Osteoblast (primary cell): ENCODE measurements around the gene MACF1. TPM values are rescaled to one million over a fixed set of nuclear protein-coding genes. Genes with fewer than 3 reads are reported as not detected.

Experiments
- DNase-seq: peaks from one replicate; pipeline ENCODE4 v3.0.0; 2011; ENCODE audit warnings: low spot score, mixed read lengths; ENCODE audit not compliant: insufficient read length; ENCODE audit errors: missing footprints
- H2AFZ ChIP-seq: 2 replicates; pipeline ENCODE4 v1.6.0; 2011; ENCODE audit warnings: mild to moderate bottlenecking, low read length
- H3K27ac ChIP-seq: 2 replicates; pipeline ENCODE4 v1.5.1; 2011; ENCODE audit warnings: mild to moderate bottlenecking, low read depth, low read length, moderate library complexity
- H3K27me3 ChIP-seq: 2 replicates; pipeline ENCODE4 v1.6.0; 2012; ENCODE audit warnings: mild to moderate bottlenecking, control low read depth, inconsistent platforms, low read length, moderate library complexity; ENCODE audit not compliant: insufficient read depth
- H3K36me3 ChIP-seq: 2 replicates; pipeline ENCODE4 v1.5.1; 2011; ENCODE audit warnings: mild to moderate bottlenecking, low read length, control low read depth, moderate library complexity; ENCODE audit not compliant: insufficient read depth
- H3K4me1 ChIP-seq: 2 replicates; pipeline ENCODE4 v1.5.1; 2011; ENCODE audit warnings: mild to moderate bottlenecking, low read length, control low read depth, moderate library complexity; ENCODE audit not compliant: insufficient read depth
- H3K4me2 ChIP-seq: 2 replicates; pipeline ENCODE4 v1.6.0; 2011; ENCODE audit warnings: mild to moderate bottlenecking, low read length; ENCODE audit not compliant: insufficient read depth
- H3K4me3 ChIP-seq: fragments of 200-600 bp; sonication (generic); 3 replicates; pipeline ENCODE4 v1.5.1; 2012; ENCODE audit warnings: mild to moderate bottlenecking, low read length, inconsistent platforms; ENCODE audit not compliant: insufficient read depth
- H3K79me2 ChIP-seq: 2 replicates; pipeline ENCODE4 v1.6.0; 2012; ENCODE audit warnings: mild to moderate bottlenecking, low read length, control low read depth, inconsistent platforms; ENCODE audit not compliant: insufficient read depth
- H3K9me3 ChIP-seq: 2 replicates; pipeline ENCODE4 v1.5.1; 2011; ENCODE audit warnings: low read depth, low read length, control low read depth
- H4K20me1 ChIP-seq: 2 replicates; pipeline ENCODE4 v1.6.0; 2012; ENCODE audit warnings: mild to moderate bottlenecking, low read length, control low read depth; ENCODE audit not compliant: insufficient read depth
- CTCF ChIP-seq: IDR thresholded peaks from 2 replicates; pipeline ENCODE4 v1.5.1; 2011; ENCODE audit warnings: mild to moderate bottlenecking, low read depth, low read length, moderate library complexity; ENCODE audit errors: extremely low read depth
- total RNA-seq: library from RNA; depleted of rRNA; stranded (reverse); fragments of >200 nt; gene quantifications from 2 replicates; pipeline ENCODE4 v1.2.3, GENCODE V29; 2012

Gene MACF1
- total RNA-seq, 1 donor, result 424 TPM

- H3K4me2 ChIP-seq, result no peak overlapping the region
Observed at GRCh38 chr1:39168301-39169080, 36.0 kb upstream of the MACF1 start.

DNA sequence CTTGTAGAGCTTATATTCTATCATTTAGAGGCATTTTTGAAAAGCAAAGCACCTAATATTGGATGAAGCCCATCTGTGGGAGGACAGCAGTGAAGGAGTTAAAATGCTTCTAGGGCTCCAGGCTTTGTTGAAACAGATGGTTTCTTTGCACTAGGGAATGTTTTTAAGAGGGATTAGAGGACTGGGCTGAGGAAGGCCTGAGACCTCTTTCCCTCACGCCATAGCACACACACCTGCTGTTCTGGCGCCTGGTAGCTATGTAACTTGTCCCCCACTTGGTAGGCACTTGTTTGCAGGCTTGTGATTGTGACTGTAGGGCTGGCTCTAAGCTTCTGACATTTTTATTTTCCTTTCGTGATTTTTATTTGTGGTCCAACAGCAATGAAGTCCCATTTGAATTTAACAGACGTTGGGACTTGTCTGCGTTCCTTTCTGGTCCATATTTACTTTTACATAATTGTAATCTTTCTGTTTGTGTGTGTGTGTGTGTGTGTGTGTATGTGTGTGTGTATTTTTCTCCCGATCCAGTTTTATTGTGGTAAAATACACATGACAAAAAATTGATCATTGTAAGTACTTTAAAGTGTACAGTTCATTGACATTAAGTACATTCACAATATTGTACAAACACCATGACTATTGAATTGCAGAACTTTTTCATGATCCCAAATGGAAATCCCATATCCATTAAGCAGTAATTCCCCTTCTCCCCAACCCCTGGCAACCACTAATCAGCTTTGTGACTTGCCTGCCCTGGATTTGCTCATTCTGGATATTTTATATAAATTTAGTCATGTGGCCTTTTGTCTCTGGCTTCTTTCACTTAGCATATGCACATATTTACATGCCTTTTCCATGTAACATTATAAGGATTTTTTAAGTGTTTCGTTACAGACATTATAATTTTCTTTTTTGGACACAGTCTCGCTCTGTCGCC lies 33.5 kb upstream of the MACF1 start:
- H3K4me3 ChIP-seq, result no peak overlapping the region
- no peak overlapping the region for H3K27ac ChIP-seq
- peaks cover 77% of the 10 kb centered on the region for H3K79me2 ChIP-seq
- TF ChIP-seq CTCF, result no peak
- no peaks in the 10 kb centered on the region for H3K36me3 ChIP-seq
- H3K4me2 ChIP-seq, result no peak overlapping the region
- H4K20me1 ChIP-seq, result peaks cover 19% of the 10 kb centered on the region
- H3K4me1 ChIP-seq, result peaks cover 33% of the 10 kb centered on the region
- DNase-seq, result no peak
- H2AFZ ChIP-seq, result no peak overlapping the region
- H3K27me3 ChIP-seq, result no peaks in the 10 kb centered on the region
- H3K9me3 ChIP-seq, result no peaks in the 10 kb centered on the region

More at GRCh38 chr1:39168301-39169080, 36.0 kb upstream of the MACF1 start:
- Histone ChIP-seq H4K20me1 (peaks cover 23% of the 10 kb centered on the region), H3K9me3 (no peaks in the 10 kb centered on the region), H3K27me3 (no peaks in the 10 kb centered on the region), H2AFZ (no peak overlapping the region), H3K79me2 (peaks cover 83% of the 10 kb centered on the region), H3K4me1 (peaks cover 34% of the 10 kb centered on the region), H3K4me3 (no peak overlapping the region), H3K27ac (no peak overlapping the region), H3K36me3 (no peaks in the 10 kb centered on the region)
- no peak for DNase-seq
- TF ChIP-seq CTCF, result no peak

DNA sequence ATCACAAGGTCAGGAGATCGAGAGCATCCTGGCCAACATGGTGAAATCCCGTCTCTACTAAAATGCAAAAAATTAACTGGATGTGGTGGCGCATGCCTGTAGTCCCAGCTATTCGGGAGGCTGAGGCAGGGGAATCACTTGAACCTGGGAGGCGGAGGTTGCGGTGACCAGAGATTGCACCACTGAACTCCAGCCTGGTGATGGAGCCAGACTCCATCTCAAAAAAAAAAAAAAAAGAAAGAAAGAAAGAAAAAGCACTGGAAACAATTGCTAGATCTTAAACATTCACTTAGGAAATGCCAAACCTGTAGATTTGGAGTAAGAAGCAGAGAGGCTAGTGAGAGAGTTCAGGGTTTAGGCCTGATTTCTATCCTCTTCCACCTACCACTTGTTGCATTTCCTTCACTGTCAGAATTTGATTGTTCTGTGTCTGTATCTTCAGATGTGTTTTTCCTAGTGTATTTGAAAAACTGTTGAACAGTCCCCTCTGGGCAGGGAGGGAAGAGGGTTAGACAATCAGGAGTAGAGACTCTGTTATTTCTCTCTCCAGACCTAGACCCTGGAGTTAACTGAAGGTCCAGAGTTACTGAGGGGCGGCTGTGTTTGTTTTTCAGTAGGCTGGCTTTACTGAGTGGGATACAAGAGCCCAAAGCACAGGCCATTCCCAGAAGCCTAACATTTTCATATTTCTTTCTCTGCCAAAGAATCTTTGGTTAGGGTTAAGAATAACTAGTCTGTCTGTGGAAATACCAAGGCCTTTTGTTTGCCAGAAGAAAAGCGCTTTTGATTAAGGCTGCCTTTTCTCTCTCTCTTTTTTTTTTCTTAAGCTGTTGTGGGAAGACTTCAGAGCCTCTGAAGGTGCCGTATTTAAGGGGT lies 31.1 kb upstream of the MACF1 start:
- Histone ChIP-seq H3K36me3 (no peaks in the 10 kb centered on the region), H3K4me2 (peak overlapping the region; percentile 53), H3K9me3 (no peaks in the 10 kb centered on the region), H3K4me3 (no peak overlapping the region), H4K20me1 (peaks cover 22% of the 10 kb centered on the region), H3K79me2 (peaks cover 81% of the 10 kb centered on the region), H3K4me1 (peaks cover 46% of the 10 kb centered on the region), H2AFZ (no peak overlapping the region), H3K27me3 (no peaks in the 10 kb centered on the region), H3K27ac (peak overlapping the region; percentile 67)
- no peak for DNase-seq
- peak; percentile 23 for TF ChIP-seq CTCF
